ENCODE data around the gene HOXC5.
"Not testable (repeated sequence)": the region's sequence is repeated elsewhere in the genome, so short reads cannot be mapped to it uniquely, and the experiment has no call there.

Gene HOXC5

DNA sequence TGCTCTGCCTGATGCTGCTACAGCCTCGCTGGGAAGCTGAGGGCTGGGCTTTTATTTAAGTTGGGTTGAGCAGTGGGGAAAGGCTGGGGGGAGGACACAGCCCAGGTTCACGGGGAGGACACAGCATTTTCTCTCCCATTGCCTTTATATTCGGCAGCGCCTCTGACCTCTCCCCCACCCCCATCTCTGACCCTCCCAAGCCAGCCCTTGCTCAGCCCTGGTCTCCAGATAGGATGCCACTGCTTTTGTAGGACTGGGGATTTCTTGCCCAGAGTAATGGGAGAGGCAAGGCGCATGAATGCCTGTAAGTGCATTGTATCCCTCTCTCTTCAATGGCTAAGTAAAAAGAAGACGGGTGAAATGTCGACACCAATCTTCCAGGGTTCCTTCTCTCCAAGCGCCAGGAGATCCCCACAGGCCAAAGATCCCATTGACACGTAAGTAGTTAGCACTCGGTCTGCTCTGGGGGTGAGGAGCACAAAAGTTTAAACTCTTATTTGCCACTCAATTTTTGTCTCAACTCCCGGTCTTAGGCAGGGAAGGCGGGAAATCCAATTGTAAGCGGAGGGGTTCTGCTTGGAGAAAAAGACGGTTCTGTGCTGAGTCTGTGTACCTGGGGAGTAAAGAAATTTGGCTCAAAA, 25.4 kb downstream of the HOXC5 start:
- DNase-seq (ENCODE audit: low read depth, low spot score), result no peak

DNA sequence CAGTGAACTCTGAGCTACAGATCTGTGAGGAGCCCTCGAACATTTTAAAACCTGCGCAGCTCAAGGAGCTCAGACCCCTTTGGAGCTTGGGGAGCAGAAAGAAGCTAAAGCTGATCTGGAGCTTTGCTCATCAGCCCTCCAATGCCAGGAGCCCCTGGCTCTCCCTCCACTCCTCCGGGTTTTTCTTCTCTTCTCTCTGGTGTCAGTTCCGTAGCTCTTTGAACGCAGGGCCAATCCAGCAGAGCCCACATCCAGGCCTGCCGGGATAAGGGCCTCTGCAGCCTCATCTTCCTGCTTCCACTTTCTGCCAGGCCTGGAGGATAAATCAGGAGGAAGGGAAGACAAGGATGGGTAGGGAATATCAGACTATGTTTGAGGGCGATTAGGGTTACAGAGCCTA, 26.8 kb downstream of the HOXC5 start:
- no peak overlapping the region for H3K27ac ChIP-seq
- no peak for DNase-seq (ENCODE audit: low read depth, low spot score)

More for the DNA sequence above, 25.4 kb downstream of the HOXC5 start:
- no peak overlapping the region for H3K27ac ChIP-seq

DNA sequence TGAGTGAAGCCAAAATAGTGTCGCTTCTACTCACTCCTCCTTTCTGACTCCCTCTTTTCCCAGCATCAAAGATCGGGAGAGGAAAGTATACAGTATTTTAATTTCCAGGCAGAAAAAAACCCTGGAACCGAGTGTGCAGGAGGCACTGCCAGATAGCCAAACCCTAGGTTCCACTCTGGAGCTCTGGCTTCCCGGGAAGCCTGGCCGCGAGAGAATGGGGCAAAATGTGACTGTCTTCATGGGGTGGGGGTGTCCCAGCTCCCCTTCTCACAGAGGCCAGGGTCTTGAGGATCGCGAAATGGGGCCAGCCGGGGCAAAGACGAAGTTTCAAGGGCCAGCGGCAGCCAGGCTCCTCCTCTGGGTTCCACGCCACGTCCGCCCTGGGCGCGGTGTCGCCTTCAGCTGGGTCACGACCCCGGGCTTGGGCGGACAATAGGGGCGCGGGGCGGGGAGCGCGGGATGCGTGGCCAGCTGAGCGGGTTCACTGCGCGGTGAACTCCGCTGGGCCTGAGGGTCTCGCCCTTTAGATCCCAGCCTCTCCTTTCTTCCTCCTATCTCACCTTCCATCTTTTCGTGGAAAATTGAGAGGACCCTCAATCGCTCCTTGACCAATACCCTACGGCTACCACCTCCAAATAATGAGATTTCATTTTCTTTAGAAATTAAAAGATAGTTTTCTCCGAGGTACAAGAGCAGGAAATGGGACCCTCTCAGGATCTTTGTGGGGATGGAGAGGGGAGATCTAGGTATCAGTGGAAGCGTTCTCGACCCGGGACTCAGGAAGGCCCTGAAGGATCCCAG, 27.5 kb downstream of the HOXC5 start:
- no peak for DNase-seq (ENCODE audit: low read depth, low spot score)
- no peak overlapping the region for H3K27ac ChIP-seq

DNA sequence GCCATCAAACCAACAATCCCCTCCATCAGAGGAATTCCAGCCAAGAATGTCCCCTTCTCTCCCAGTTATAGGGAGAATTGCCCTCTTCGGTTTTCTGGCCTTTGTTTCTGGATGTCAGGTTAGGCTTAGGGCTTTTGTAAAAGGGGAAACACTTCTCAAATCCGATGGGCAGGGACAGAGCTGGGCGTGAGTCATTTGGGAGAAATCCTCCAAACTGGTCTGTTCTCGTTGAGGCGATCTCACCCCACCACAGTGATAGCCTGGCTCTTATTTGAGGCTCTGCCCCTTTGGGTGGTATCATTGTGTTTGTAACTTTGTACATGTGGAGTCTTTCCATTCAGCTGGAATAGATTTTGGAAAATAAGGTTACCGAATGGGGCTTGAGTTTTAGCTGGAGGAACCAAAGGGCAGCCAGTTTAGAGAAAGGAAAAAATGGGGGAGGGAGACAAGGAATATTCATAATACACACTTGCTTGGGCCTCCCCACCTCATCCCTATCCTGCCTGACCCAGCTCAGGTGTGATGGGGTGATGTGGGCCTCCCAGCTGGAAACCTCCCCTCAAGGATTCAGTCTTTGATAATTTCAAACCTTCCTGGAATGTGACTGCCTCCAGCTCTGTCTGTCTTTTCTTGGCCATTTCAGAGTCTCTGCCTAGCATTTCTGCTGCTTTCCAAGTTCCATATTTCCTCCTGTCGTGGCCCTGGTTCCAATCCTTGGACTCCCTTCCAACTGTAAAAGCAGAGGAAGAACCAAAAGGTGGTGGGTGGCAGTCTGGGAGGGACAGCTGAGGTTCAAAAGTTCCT, 28.3 kb downstream of the HOXC5 start:
- no peak overlapping the region for H3K27ac ChIP-seq
- DNase-seq (ENCODE audit: low read depth, low spot score), result no peak

DNA sequence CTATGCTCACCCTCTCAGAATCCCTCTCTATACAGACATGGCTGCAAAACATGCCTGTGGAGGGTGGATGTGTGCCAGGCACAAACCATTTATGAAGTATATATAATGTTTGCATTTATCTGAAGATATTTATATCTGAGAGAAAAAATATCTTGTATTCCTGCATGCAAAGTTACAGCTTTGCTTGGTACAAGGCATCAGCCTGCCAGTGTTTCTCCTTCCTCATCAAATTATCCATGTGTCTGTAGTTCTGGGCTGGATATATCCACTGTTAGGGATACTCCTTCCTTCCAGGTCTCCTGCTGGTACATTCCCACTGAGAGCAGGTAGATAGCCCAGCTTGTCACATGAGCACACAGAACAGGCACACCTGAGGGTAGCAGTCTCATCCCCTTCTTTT, 32.8 kb downstream of the HOXC5 start:
- no peak overlapping the region for H3K27ac ChIP-seq
- no peak for DNase-seq (ENCODE audit: low read depth, low spot score)

DNA sequence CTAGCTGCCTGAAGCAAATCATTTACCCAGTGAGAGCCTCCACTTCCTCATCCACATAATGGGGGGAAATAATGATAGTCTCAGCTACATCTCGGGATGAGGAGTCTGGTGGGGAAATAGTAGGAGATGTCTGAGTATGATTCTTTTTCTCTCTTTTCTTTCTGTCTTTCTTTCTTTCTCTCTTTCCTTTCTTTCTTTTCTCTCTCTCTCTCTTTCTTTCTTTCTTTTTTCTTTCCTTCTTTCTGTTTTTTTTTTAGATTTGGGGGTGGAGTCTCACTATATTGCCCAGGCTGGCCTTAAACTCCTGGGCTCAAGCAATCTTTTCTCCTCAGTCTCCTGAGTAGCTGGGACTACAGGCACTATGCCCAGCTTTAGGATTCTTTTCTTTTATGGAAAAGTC, 33.6 kb downstream of the HOXC5 start:
- no peak for DNase-seq (ENCODE audit: low read depth, low spot score)
- no peak overlapping the region for H3K27ac ChIP-seq

DNA sequence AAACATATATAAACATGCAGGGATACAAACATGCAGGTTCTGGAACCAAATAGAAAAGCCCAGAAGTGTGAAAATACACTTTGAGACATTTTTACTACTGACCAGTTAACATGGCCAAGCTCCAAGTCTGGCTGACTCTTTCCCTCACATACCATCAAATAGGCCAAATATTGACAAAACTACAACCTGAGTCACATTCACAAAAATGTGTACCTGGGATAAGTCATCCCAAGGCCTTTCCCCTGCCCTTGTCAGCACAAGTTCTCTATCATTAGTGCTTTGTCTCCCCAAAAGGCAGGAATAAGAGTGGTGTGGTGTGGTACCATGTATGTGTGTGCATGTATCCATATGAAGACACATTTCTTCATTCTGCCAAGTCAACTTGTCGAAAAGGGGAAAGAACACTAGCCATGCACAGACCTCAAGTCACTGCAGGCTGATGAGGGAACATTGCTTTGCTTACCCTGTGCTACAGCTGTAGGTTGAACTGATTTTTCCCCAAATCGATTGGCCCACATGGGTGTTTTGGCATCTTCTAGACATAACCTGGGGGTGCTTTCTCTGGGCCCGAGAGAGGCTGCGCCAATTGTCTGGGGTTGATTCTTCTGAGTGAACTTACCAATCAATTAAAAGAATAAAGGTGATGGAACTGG, 35.7 kb downstream of the HOXC5 start:
- no peak overlapping the region for H3K27ac ChIP-seq
- DNase-seq (ENCODE audit: low read depth, low spot score), result no peak

DNA sequence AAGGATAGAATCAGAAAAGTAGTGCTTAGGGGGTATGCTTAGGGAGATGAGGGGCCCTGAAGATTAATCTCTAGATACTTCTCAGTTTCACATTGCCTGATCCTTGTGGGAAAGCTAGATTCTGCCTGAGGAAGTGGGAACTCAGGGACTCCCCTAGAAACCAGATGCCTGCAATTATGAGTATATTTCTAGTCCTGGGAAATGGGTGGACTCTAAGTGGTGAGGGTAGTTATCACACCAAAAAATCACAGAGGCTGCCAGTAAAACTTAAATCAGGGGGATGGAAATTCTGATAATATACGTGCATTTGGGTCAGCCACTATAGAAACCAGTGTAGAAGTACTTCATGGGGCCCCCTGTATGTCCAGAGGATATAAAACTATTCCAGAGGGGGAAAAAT, 39.1 kb downstream of the HOXC5 start:
- no peak for DNase-seq (ENCODE audit: low read depth, low spot score)
- no peak overlapping the region for H3K27ac ChIP-seq

DNA sequence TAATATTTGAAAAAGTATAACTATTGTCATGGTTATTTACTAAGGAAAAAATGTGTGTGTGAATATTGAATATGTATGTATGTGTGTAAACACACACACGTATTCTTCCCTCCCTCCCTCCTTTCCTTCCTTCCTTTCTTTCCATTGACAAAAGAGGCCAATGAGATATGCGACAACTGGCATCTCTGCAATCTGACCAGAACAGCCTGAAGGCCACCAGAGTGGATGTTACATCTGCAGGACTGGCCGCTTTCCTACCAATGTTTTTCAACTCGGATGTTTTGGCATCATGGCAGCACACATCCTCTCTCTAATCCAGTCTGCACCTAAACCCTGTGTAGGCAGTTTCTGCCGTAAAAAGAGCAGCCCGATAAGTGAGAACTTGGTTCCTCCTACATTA, 41.5 kb downstream of the HOXC5 start:
- DNase-seq (ENCODE audit: low read depth, low spot score), result no peak
- H3K27ac ChIP-seq, result no peak overlapping the region

DNA sequence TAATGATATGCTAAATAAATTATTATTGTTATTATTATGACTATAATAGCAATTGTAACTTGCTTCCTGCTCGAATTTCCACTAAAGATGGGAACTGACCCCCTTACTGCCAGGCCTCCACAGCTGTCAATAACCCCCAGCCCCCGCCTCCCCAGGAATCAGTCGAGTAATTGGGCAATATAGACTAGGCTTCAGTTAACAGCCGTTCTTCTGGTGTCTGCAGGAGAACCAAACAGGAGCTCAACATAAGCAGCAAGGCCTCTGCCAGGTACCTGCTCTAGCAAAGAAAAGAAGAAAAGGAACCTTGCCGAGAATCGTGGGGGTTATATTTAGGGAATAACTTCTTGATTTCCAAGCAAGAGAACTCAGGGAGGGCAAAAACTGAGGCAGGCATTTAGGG, 42.6 kb downstream of the HOXC5 start:
- no peak overlapping the region for H3K27ac ChIP-seq

DNA sequence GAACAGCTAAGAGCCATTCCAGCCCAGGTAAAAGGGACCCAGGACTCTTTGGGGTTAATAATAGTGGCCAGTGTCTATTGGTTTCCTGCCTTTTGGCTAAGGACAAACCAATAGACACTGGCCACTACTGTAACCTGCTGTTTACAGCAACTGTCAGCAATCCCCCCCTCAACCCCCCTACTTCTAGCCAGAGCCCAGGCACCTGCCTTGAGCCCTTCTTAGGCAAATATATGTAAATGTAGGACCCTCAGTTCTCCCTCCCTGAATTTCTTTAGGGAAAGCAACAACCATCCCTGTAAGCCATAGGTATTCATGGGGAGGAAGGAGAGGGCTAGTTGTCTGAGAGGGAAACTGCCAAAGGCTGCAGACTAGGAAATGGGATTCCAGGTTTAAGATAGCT, 43.1 kb downstream of the HOXC5 start:
- H3K27ac ChIP-seq, result no peak overlapping the region
- DNase-seq (ENCODE audit: low read depth, low spot score), result no peak

More for the DNA sequence above, 42.6 kb downstream of the HOXC5 start:
- no peak for DNase-seq (ENCODE audit: low read depth, low spot score)

DNA sequence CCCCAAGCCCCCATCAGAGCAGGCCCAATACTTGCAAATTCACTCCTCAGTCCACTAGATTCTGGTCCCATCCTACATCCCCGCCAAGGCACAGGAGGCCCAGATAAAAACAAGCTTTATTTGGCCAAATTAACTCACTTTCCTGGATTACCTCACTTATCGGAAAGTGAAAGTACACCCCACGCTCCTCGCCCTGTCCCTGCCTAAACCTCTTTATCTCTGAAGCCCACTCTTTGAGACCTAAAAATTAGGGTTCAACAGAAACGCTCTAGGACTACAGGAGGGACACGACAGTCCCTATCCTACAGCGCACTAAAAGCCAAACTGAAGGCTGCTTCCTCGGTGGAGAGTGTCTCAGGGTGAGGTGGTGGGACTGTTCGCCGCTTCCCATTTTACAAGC, 45.0 kb downstream of the HOXC5 start:
- not testable (repeated sequence) for DNase-seq (ENCODE audit: low read depth, low spot score); H3K27ac ChIP-seq

DNA sequence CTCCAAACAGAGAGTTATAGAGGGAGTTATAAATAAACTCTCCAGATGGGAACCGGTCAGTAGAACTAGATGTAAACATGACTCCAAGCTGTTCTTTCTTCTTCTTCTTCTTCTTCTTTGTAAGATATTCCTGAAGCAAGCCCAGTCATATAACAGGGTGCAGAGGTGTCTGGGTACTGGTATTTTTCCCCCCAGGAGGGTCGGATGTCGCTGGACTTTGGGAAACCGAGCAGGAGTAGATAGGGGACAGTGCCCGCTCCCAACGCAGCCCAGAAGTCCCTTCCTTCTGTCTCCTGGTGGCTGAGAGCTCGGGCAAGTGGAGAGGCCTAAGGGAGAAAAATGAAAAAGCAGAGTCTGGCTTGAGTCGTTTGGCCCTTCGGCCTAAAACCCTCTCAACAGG, 46.3 kb downstream of the HOXC5 start:
- DNase-seq (ENCODE audit: low read depth, low spot score), result not testable (repeated sequence)

DNA sequence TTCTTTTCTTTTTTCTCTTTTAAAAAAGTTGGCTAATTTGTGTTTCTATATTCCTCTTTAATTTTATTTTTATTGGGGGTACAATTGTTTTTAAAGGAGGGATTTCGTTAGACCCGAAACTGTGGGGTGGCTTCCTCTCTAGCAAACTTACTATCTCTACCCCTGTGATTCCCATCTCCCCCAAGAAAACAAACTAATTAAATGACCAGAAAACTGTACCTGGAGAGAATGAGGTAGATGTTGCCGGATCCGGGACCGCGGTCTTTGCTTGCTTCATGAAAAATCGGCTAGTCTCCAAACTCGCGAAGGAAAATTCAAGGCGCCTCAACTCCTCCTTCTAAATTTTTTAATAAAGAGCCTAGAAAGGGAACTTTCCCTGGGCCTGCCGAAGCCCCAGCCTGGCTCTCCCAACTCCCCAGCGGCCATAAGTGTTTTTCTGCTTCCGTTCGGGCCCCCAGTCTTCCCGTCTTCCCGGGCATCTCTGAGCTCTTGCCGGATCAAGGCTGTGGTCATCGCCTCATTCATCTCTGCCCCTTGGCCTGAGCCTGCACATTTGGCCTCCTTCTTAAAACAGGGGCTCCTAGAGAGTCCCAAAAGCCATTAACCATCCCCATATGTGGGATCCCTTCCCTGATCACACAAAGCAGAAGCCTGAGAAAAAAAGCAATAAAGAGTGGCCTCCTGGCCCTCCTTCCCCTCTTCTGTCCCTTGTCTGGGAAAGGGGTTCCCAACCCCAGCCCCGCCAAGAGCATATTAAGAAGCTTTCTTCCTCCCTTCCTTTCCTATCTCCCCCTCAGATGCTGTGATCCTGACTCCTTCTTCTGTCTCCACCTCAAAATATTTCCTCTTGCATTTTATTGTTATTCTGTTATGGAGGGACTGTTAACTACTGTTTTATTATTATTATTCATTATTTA, 47.4 kb downstream of the HOXC5 start:
- not testable (repeated sequence) for DNase-seq (ENCODE audit: low read depth, low spot score); H3K27ac ChIP-seq

More for the DNA sequence above, 46.3 kb downstream of the HOXC5 start:
- not testable (repeated sequence) for H3K27ac ChIP-seq

DNA sequence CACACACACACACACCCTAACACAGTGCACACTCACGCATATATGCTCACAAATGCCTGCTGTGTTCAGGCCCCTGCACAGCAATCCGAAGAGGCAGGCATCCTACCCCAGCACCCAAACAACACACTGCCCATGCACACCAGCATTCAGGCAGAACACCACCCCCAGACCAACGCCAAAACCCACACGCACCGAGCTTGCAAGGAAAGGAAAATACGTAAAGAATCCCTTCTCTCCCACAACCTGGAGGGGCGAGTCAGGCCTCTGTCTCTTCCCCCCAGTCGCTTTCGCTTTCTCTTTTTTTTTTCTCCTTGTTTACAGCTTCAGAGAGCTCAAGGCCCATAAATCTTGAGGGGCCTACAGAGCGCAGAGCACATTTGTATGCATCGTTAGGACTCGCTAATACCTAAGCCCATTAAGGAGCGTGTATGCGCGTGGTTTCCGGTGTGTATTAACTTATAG, 48.2 kb downstream of the HOXC5 start:
- DNase-seq (ENCODE audit: low read depth, low spot score); H3K27ac ChIP-seq: not testable (repeated sequence)

DNA sequence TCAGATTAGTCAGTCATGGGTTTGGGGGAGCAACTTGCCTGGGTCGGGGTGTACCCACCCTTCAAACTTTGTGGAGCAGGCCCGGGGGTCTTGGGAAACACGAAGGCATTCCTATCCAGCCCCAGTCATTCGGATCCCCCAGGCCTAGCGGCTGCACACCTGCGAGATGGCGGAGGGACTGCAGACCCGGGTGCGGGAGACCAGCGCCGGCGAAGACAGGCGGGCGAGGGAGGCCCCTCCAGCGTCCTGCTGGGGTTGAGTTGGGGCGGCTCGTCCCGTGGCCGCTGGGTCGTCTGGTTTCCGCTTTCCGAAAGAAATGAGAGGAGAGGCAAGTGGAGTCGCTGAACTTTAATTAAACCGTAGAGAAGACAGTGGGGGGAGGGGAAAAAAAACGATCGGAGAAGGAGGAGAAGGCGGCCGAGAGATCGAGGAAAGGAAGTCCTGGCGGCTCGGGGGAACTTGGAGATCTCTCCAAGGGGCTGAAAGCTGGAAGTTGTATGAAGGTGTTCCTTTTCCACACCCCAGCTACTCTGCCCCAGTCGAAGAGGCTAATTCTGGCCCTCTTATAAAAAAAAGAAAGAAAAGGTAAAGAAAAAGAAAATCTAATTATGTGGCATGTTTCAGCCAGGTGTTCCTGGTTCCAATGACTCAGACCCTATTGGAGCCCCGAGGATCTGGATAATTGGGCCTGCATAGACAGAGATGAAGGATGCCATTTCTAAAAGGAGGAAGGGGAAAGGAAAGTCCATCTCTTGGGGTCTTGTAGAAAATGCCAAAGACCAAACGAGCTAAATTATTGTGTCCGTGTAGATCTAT, 48.9 kb downstream of the HOXC5 start:
- not testable (repeated sequence) for DNase-seq (ENCODE audit: low read depth, low spot score); H3K27ac ChIP-seq

DNA sequence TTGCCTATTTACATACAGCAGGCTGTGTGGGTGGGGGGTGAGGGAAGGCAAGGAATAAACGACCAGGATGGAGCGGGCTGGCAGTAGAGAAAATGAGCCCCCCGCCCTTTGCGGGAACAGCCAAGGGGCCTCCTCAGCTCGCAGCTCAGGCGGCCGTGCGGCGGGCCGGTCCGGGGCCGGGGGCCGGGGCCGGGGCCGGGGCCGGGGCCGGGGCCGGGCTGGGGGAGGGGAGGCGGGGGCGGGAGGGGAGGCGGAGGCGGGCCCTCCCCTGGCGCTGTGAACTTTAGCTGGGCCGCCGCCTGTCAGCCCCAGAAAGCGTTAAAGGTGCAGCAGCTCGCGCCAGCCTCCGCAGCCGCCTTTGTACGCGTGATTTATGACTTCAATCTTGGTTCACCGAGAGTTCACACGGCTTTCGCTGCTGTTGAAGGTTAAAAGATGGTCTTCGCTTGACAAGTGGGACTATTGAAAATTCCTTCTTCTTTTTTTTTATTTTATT, 49.6 kb downstream of the HOXC5 start:
- DNase-seq (ENCODE audit: low read depth, low spot score), result no peak
- no peak overlapping the region for H3K27ac ChIP-seq
